ENCODE measurements around the gene SPATA21.

GRCh38 chr1:16380868-16381267 is 56.4 kb downstream of the SPATA21 start:
- TF ChIP-seq POLR2AphosphoS5 (IDR thresholded peaks at IDR 0.05; ENCODE audit: low read depth, low read length) (no peak), POLR2A (IDR thresholded peaks at IDR 0.05; ENCODE audit: low read depth, low read length) (no peak)
